ENCODE results near the gene FBXL15. TPM values are rescaled to one million over a fixed set of nuclear protein-coding genes. Genes with fewer than 3 reads are reported as not detected.

Gene FBXL15
- total and polyA plus RNA-seq, 2 of the 4 experiments (the other 2 are of a cell fraction): 3.0 to 8.4 TPM

DNA sequence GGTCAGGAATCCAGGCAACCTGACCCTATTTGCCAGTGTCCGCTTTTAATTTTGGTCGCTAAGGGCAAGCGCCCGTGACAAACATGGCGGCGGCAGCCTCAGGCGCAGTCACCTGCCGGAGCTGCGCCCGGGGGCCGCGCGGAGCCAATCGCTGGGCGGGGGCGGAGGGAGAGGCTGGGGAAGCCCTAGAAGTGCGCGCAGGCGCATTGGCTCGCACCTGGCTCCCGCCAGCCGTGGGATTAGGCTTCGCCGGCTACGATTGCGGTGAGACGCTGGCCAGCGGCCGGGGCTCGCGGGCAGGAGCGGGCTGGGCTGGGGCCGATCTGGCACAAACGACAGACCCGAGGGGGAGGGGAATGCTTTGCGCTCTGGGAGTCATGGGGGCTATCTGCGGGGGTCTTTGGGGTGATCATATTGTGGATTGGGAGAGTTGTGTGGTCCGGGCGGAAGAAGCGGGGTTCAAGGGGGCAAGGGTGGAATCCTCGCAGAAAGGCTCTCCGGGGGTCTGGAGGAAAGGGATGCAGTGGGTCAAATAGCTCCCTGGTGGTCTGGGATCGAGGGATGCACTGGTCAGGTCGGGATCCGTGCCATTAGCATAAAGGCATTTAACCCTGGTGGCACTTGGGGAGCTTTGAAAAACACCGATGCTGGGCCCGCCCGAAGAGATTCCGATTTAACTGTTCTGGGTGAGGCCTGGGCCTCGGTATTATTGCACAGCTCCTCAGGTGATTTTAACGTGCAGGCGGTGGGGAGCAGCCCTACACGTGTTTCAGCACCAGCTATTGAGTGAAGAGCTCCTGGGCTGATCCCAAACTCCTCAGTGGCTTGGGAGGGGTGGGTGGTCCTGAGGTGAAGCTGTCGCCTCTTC lies 40.8 kb downstream of the FBXL15 start:
- no peak overlapping the region for H3K56ac ChIP-seq (ENCODE audit: extremely low read depth, insufficient read depth, low read length)
- H2BK20ac ChIP-seq (ENCODE audit: low read depth, low read length): no peak overlapping the region
- CTCF ChIA-PET: interaction anchor here (0.6 kb wide), 1 partner anchor 17 kb away, joined by 4 read pairs; no protein-coding TSS in a partner anchor
- H4K8ac ChIP-seq (ENCODE audit: low read depth in 2 of 2, low read length in 2 of 2): peak overlapping the region; percentile 91 to 95
- peaks cover 8% of the 10 kb centered on the region for H3K4me1 ChIP-seq (ENCODE audit: control insufficient read depth, insufficient read depth, low read length)
- peak overlapping the region; percentile 11; the same call in 1 of the 2 replicates for H3K23ac ChIP-seq (ENCODE audit: low read depth, low read length)
- peak overlapping the region; percentile 82; the same call in 1 of the 2 replicates for H3K4ac ChIP-seq (ENCODE audit: low read depth, low read length)
- peak overlapping the region; percentile 58 for H3K4me3 ChIP-seq (ENCODE audit: insufficient read depth, low read depth, low read length)
- POLR2A ChIA-PET (ENCODE audit: unreplicated experiment): no interaction called here
- peak overlapping the region; percentile 94 for H2AFZ ChIP-seq (replicated peaks; ENCODE audit: low read length, poor library complexity)
- peaks cover 16% of the 10 kb centered on the region for H3K27me3 ChIP-seq (ENCODE audit: control insufficient read depth, insufficient read depth, low read length)
- BruUV-seq (replicated peaks): no TSS peak
- in situ Hi-C loops (cut with MboI; ENCODE audit: low sequenced_read_pairs) (no loop called here), intact Hi-C loops (cut with micrococcal nuclease) (no loop called here), dilution Hi-C loops (cut with HindIII; ENCODE audit: low sequenced_read_pairs, unreplicated experiment) (no loop called here)
- DNase-seq: peak; percentile 67
- H4K20me1 ChIP-seq (ENCODE audit: insufficient read depth, low read length): no peaks in the 10 kb centered on the region
- peak overlapping the region; percentile 94 for H3K4me2 ChIP-seq (ENCODE audit: low read depth, low read length)
- H2BK5ac ChIP-seq (ENCODE audit: low read depth, low read length, poor library complexity, severe bottlenecking): no peak overlapping the region
- peak overlapping the region; percentile 73 for H2AK9ac ChIP-seq (replicated peaks; ENCODE audit: low read depth, low read length, poor library complexity)
- H4K91ac ChIP-seq (ENCODE audit: insufficient read depth, low read depth, low read length): peak overlapping the region; percentile 36
- H4K5ac ChIP-seq (ENCODE audit: low read depth, low read length): peak overlapping the region; percentile 95
- H2AK5ac ChIP-seq (ENCODE audit: low read depth, low read length): no peak overlapping the region
- H3K79me1 ChIP-seq (ENCODE audit: low read depth in 1 of 2, low read length in 2 of 2): no peaks in the 10 kb centered on the region
- no peak overlapping the region; the same call in 2 of the 3 replicates for H2BK15ac ChIP-seq (ENCODE audit: low read depth, low read length)
- no peak overlapping the region for H3K27ac ChIP-seq (ENCODE audit: insufficient read depth, low read length)
- peak overlapping the region; percentile 34 for H3K9ac ChIP-seq (ENCODE audit: low read depth, low read length)
- peak overlapping the region; percentile 42 for H2BK120ac ChIP-seq (ENCODE audit: low read depth, low read length)
- TF ChIP-seq FOS (IDR thresholded peaks at IDR 0.05; ENCODE audit: low read depth, low read length) (0 out of 2 replicates have a peak, but pooled peaks have one; percentile 6), MAZ (IDR thresholded peaks at IDR 0.05; ENCODE audit: borderline replicate concordance, low read depth, low read length) (peak; percentile 93; the same call in 1 of the 2 replicates), MAFK (IDR thresholded peaks at IDR 0.05; ENCODE audit: low read depth, low read length) (no peak), RFX5 (IDR thresholded peaks at IDR 0.05; ENCODE audit: low read depth, low read length) (no peak), BHLHE40 (IDR thresholded peaks at IDR 0.05; ENCODE audit: low read depth, low read length) (peak; percentile 88)
- TF ChIP-seq, protein P1, sequence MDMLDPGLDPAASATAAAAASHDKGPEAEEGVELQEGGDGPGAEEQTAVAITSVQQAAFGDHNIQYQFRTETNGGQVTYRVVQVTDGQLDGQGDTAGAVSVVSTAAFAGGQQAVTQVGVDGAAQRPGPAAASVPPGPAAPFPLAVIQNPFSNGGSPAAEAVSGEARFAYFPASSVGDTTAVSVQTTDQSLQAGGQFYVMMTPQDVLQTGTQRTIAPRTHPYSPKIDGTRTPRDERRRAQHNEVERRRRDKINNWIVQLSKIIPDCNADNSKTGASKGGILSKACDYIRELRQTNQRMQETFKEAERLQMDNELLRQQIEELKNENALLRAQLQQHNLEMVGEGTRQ (IDR thresholded peaks at IDR 0.05; ENCODE audit: low read depth, low read length): peak; percentile 90
- TF ChIP-seq, protein P2, sequence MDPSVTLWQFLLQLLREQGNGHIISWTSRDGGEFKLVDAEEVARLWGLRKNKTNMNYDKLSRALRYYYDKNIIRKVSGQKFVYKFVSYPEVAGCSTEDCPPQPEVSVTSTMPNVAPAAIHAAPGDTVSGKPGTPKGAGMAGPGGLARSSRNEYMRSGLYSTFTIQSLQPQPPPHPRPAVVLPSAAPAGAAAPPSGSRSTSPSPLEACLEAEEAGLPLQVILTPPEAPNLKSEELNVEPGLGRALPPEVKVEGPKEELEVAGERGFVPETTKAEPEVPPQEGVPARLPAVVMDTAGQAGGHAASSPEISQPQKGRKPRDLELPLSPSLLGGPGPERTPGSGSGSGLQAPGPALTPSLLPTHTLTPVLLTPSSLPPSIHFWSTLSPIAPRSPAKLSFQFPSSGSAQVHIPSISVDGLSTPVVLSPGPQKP (IDR thresholded peaks at IDR 0.05; ENCODE audit: borderline replicate concordance, low read depth, low read length): no peak
- peaks cover 6% of the 10 kb centered on the region for H3K9me1 ChIP-seq (ENCODE audit: insufficient read depth, low read length)
- H3K9me3 ChIP-seq (ENCODE audit: control insufficient read depth, insufficient read depth, low read length): no peaks in the 10 kb centered on the region
- peak; percentile 99 for ATAC-seq (ENCODE audit: low read depth)
- 5% methylated on average over 29 of the region's 54 CpGs; no CpG with 5 or more reads in 1 of the 2 experiments for WGBS, 2 experiments (ENCODE audit: extremely low coverage in 2 of 2, insufficient read length in 1 of 2)
- no peaks in the 10 kb centered on the region for H3K36me3 ChIP-seq (ENCODE audit: control insufficient read depth, insufficient read depth, low read length)
- peak overlapping the region; percentile 37; the same call in 1 of the 2 replicates for H3K18ac ChIP-seq (ENCODE audit: low read depth, low read length)
- peak overlapping the region; percentile 53 for H3K14ac ChIP-seq (replicated peaks; ENCODE audit: low read depth, low read length)
